ENCODE data around the gene PELI3. TPM values are rescaled to one million over a fixed set of nuclear protein-coding genes. Genes with fewer than 3 reads are reported as not detected.

PELI3 gene
- total and polyA plus RNA-seq, 2 of the 8 experiments (the other 6 are each of a cell fraction or from before 2014, with no cell fraction given): 5.2 to 7.6 TPM

- TF ChIP-seq GABPA (IDR thresholded peaks at IDR 0.05; ENCODE audit: borderline replicate concordance, insufficient read depth, low read length) (no peak), BCL11A (IDR thresholded peaks at IDR 0.05; ENCODE audit: low read depth in 2 of 2, low read length in 2 of 2) (no peak), SIX5 (IDR thresholded peaks at IDR 0.05; ENCODE audit: low read depth, low read length) (no peak), RXRA (IDR thresholded peaks at IDR 0.05; ENCODE audit: insufficient read depth, low read depth, low read length) (no peak)
These were observed 42.4 kb downstream of the PELI3 start (continued) for GRCh38 chr11:66509131-66509561.
